GM21367 (cell line): ENCODE data around the gene ITGB8.

Experiments used
- ATAC-seq: cut with Tn5 transposase; IDR thresholded peaks from one replicate; pipeline ENCODE4 v1.9.1; 2021; ENCODE audit not compliant: unreplicated experiment

The ITGB8 gene

GRCh38 chr7:20307119-20307518, 23.6 kb upstream of the ITGB8 start:
- peak; percentile 70 for ATAC-seq

GRCh38 chr7:20307901-20308300, 22.8 kb upstream of the ITGB8 start:
- no peak for ATAC-seq

GRCh38 chr7:20310301-20310700, 20.4 kb upstream of the ITGB8 start:
- ATAC-seq, result no peak

GRCh38 chr7:20310963-20311742, 19.5 kb upstream of the ITGB8 start:
- ATAC-seq, result peak; percentile 43

- ATAC-seq, result no peak
Measured at GRCh38 chr7:20311743-20312042, 19.0 kb upstream of the ITGB8 start.

GRCh38 chr7:20312562-20312961, 18.1 kb upstream of the ITGB8 start:
- ATAC-seq, result no peak

- no peak for ATAC-seq
Measured at GRCh38 chr7:20313626-20314025, 17.1 kb upstream of the ITGB8 start.

GRCh38 chr7:20314198-20314597, 16.5 kb upstream of the ITGB8 start:
- ATAC-seq, result no peak

GRCh38 chr7:20316706-20317105, 14.0 kb upstream of the ITGB8 start:
- no peak for ATAC-seq

GRCh38 chr7:20317413-20317812, 13.3 kb upstream of the ITGB8 start:
- ATAC-seq, result no peak

GRCh38 chr7:20318933-20319332, 11.8 kb upstream of the ITGB8 start:
- no peak for ATAC-seq

GRCh38 chr7:20320322-20320721, 10.4 kb upstream of the ITGB8 start:
- no peak for ATAC-seq

- no peak for ATAC-seq
Measured at GRCh38 chr7:20320786-20321185, 9.9 kb upstream of the ITGB8 start.

GRCh38 chr7:20323595-20323994, 7.1 kb upstream of the ITGB8 start:
- ATAC-seq, result no peak

GRCh38 chr7:20326342-20326741, 4.4 kb upstream of the ITGB8 start:
- no peak for ATAC-seq

- no peak for ATAC-seq
Measured at GRCh38 chr7:20327055-20327454, 3.6 kb upstream of the ITGB8 start.

- ATAC-seq, result no peak
Measured at GRCh38 chr7:20328027-20328426, 2.7 kb upstream of the ITGB8 start.

- no peak for ATAC-seq
Measured at GRCh38 chr7:20328692-20329091, 2.0 kb upstream of the ITGB8 start.

- peak; percentile 32 for ATAC-seq
Measured at GRCh38 chr7:20329389-20330238, 1.1 kb upstream of the ITGB8 start.

- ATAC-seq, result peak; percentile 16
Measured at GRCh38 chr7:20330928-20331909, 519 bp downstream of the ITGB8 start.
